Measurements from ENCODE around the gene SOX10. TPM values are rescaled to one million over a fixed set of nuclear protein-coding genes. Genes with fewer than 3 reads are reported as not detected.

The SOX10 gene
- total RNA-seq, 1 donor from 2014 or later, result 3.2 TPM

DNA sequence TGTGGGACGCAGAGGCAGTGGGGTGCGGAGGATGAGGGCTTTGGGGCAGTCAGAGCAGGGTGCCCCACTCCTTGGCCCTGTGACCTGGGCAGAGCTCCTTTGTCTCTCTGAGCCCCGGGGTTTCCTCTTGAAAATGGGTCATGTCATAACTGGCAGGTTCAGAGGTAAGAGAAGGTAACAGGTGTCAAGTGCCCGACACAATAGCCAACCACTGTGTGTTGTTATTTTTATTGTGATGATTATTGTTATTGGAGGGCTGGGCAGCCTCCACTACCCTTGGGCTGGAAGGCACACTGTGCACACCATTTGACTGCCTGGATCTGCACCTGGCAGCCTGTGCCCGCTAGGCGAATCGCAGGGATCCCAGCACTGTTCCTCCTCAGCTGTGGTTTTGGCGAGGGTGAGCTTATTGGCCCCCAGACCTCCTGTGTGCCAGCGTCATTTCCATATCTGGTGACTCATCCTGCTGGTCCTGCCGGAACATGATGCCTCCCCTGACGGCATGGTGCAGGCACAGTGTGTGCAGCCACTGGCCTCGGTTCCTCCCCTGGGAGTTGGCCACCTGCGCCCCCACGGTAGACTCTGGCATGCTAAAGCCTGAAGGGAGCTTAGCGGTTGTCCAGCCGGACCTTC is 15.4 kb upstream of the SOX10 start:
- no peak for TF ChIP-seq CTCF (IDR thresholded peaks at IDR 0.05)
- peak; percentile 9 to 19 for TF ChIP-seq POLR2AphosphoS5 (IDR thresholded peaks at IDR 0.05; ENCODE audit: insufficient read depth in 1 of 2, low read depth in 1 of 2)
- TF ChIP-seq POLR2A (IDR thresholded peaks at IDR 0.05), result no peak
- intact Hi-C loops (cut with DNase I), result no loop called here
- Histone ChIP-seq H3K27ac (peak overlapping the region; percentile 27), H3K4me3 (no peak overlapping the region), H3K4me1 (peaks cover 30% of the 10 kb centered on the region), H3K27me3 (no peaks in the 10 kb centered on the region), H3K36me3 (no peaks in the 10 kb centered on the region), H3K9me3 (no peaks in the 10 kb centered on the region)
- DNase-seq (ENCODE audit: extremely low spot score in 2 of 2), result no peak

- TF ChIP-seq POLR2AphosphoS5 (IDR thresholded peaks at IDR 0.05; ENCODE audit: insufficient read depth in 1 of 2, low read depth in 1 of 2) (no peak), CTCF (IDR thresholded peaks at IDR 0.05) (no peak), POLR2A (IDR thresholded peaks at IDR 0.05) (no peak)
- peaks cover 30% of the 10 kb centered on the region for H3K4me1 ChIP-seq
- DNase-seq (ENCODE audit: extremely low spot score in 2 of 2), result no peak
- H3K36me3 ChIP-seq, result no peaks in the 10 kb centered on the region
- no peaks in the 10 kb centered on the region for H3K9me3 ChIP-seq
- intact Hi-C loops (cut with DNase I), result no loop called here
- peak overlapping the region; percentile 27 for H3K27ac ChIP-seq
- H3K27me3 ChIP-seq, result no peaks in the 10 kb centered on the region
- H3K4me3 ChIP-seq, result no peak overlapping the region
Measured at GRCh38 chr22:37999236-37999635, 14.9 kb upstream of the SOX10 start.

- no peaks in the 10 kb centered on the region for H3K27me3 ChIP-seq
- H3K9me3 ChIP-seq, result no peaks in the 10 kb centered on the region
- no peaks in the 10 kb centered on the region for H3K36me3 ChIP-seq
- TF ChIP-seq POLR2A (IDR thresholded peaks at IDR 0.05), result no peak
- no peak overlapping the region for H3K4me3 ChIP-seq
- intact Hi-C loops (cut with DNase I), result no loop called here
- no peak for DNase-seq (ENCODE audit: extremely low spot score in 2 of 2)
- H3K27ac ChIP-seq, result peak overlapping the region; percentile 27
- peaks cover 30% of the 10 kb centered on the region for H3K4me1 ChIP-seq
Measured at GRCh38 chr22:37998543-37998942, 14.2 kb upstream of the SOX10 start.

- Histone ChIP-seq H3K4me1 (peaks cover 30% of the 10 kb centered on the region), H3K4me3 (no peak overlapping the region), H3K27me3 (no peaks in the 10 kb centered on the region), H3K9me3 (no peaks in the 10 kb centered on the region), H3K36me3 (no peaks in the 10 kb centered on the region), H3K27ac (no peak overlapping the region)
- intact Hi-C loops (cut with DNase I), result no loop called here
- TF ChIP-seq POLR2AphosphoS5 (IDR thresholded peaks at IDR 0.05; ENCODE audit: insufficient read depth in 1 of 2, low read depth in 1 of 2) (no peak), POLR2A (IDR thresholded peaks at IDR 0.05) (no peak), CTCF (IDR thresholded peaks at IDR 0.05) (no peak)
- no peak for DNase-seq (ENCODE audit: extremely low spot score in 2 of 2)
Measured at GRCh38 chr22:37996515-37997246, 12.3 kb upstream of the SOX10 start.

DNA sequence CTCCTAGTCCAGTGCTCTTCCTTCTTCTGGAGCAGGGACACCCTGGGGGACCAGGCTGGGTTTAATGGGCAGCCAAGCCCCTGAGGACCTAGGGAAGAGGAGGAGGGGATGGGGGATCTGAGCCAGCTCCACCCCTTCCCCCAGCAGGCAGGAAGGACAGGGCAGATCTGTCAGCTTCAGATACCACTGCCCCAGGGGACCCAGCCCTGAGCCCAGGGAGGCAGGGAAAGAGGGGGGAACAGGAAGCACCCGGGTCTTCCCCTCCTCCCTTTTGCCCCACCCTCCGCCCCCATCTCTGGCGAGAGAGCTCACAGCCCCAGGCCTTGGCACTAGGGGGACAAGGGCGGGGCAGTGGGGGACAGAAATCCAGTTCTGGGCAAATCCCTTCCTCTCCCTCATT is 11.7 kb upstream of the SOX10 start:
- Histone ChIP-seq H3K27ac (no peak overlapping the region), H3K4me3 (no peak overlapping the region), H3K9me3 (no peaks in the 10 kb centered on the region), H3K27me3 (no peaks in the 10 kb centered on the region), H3K4me1 (peaks cover 30% of the 10 kb centered on the region), H3K36me3 (no peaks in the 10 kb centered on the region)
- TF ChIP-seq POLR2A (IDR thresholded peaks at IDR 0.05) (no peak), POLR2AphosphoS5 (IDR thresholded peaks at IDR 0.05; ENCODE audit: insufficient read depth in 1 of 2, low read depth in 1 of 2) (no peak), CTCF (IDR thresholded peaks at IDR 0.05) (no peak)
- intact Hi-C loops (cut with DNase I), result no loop called here
- no peak for DNase-seq (ENCODE audit: extremely low spot score in 2 of 2)
